PFSK-1 (cell line): ENCODE measurements around the gene SORBS1.

Experiments
- FOXP2 ChIP-seq: optimal IDR thresholded peaks from 2 replicates; pipeline ENCODE3; 2011; ENCODE audit warnings: borderline replicate concordance, control low read depth, inconsistent platforms; ENCODE audit not compliant: insufficient read depth; ENCODE audit errors: extremely low read length, extremely low read depth
- POLR2AphosphoS5 ChIP-seq: IDR thresholded peaks from 2 replicates; pipeline ENCODE4 v1.6.1; 2012; ENCODE audit warnings: low read depth, mild to moderate bottlenecking, control low read depth, low read length, moderate library complexity
- SIN3A ChIP-seq: IDR thresholded peaks from 2 replicates; pipeline ENCODE4 v1.6.1; 2012; ENCODE audit warnings: mild to moderate bottlenecking, low read length, moderate library complexity, borderline replicate concordance; ENCODE audit not compliant: insufficient read depth
- TAF1 ChIP-seq: IDR thresholded peaks from 2 replicates; pipeline ENCODE4 v1.6.1; 2012; ENCODE audit warnings: low read length, control low read depth, borderline replicate concordance; ENCODE audit not compliant: insufficient read depth
- TF ChIP-seq, protein P1 (sequence below), 2 experiments: IDR thresholded peaks; 2 replicates each; pipeline versions ENCODE4 v1.6.1 to v1.8.0; 2011 to 2012; ENCODE audit warnings: low read depth in 2 of 2, low read length in 2 of 2, control low read depth in 1 of 2, inconsistent platforms in 1 of 2, mild to moderate bottlenecking in 1 of 2, moderate library complexity in 1 of 2; ENCODE audit not compliant: insufficient read depth in 1 of 2

SORBS1 gene

DNA sequence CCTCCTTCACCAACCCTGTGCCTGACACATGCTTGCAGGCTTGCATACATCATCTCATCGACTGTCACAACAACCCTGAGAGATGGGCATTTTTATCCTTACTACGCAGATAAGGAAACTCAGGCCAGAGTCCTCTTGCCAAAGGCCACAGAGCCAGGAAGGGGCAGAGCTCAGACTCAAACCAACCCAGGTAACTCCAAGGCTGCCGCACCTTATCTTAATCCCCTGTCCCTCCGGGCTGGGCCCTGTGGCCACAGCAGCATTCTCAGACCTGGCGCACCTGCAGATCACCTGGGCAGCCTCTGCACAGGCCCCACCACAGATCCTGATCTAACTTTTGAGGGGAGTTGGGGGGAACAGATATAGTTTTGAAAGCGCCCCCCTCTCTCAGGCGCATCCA is 35.1 kb downstream of the SORBS1 start:
- TF ChIP-seq FOXP2 (no peak), TAF1 (no peak), SIN3A (no peak), POLR2AphosphoS5 (no peak)
- TF ChIP-seq, protein P1, sequence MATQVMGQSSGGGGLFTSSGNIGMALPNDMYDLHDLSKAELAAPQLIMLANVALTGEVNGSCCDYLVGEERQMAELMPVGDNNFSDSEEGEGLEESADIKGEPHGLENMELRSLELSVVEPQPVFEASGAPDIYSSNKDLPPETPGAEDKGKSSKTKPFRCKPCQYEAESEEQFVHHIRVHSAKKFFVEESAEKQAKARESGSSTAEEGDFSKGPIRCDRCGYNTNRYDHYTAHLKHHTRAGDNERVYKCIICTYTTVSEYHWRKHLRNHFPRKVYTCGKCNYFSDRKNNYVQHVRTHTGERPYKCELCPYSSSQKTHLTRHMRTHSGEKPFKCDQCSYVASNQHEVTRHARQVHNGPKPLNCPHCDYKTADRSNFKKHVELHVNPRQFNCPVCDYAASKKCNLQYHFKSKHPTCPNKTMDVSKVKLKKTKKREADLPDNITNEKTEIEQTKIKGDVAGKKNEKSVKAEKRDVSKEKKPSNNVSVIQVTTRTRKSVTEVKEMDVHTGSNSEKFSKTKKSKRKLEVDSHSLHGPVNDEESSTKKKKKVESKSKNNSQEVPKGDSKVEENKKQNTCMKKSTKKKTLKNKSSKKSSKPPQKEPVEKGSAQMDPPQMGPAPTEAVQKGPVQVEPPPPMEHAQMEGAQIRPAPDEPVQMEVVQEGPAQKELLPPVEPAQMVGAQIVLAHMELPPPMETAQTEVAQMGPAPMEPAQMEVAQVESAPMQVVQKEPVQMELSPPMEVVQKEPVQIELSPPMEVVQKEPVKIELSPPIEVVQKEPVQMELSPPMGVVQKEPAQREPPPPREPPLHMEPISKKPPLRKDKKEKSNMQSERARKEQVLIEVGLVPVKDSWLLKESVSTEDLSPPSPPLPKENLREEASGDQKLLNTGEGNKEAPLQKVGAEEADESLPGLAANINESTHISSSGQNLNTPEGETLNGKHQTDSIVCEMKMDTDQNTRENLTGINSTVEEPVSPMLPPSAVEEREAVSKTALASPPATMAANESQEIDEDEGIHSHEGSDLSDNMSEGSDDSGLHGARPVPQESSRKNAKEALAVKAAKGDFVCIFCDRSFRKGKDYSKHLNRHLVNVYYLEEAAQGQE (IDR thresholded peaks at IDR 0.05; ENCODE audit: insufficient read depth in 1 of 2, low read depth in 2 of 2, low read length in 2 of 2): no peak

DNA sequence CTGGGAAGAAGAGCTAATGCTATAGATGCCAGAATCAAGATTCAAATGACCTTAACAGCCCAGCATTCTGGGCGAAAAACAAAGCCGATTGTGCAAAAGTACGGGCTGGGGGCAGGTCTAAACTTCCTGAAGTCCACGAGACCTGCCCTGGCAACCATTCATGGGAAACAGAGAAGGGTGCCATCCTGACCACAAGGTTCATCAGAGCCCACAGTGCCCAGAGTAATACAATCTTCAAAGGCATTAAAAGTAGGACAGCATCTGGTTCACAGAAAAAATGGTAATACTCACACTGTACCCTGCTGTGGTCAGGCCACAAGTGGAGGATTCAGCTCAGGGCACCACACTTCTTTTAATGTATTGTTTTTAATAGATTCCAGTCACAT is 36.1 kb downstream of the SORBS1 start:
- TF ChIP-seq, protein P1 (IDR thresholded peaks at IDR 0.05; ENCODE audit: insufficient read depth in 1 of 2, low read depth in 2 of 2, low read length in 2 of 2): no peak
- no peak for TF ChIP-seq SIN3A
- no peak for TF ChIP-seq TAF1
- no peak for TF ChIP-seq POLR2AphosphoS5
- no peak for TF ChIP-seq FOXP2

DNA sequence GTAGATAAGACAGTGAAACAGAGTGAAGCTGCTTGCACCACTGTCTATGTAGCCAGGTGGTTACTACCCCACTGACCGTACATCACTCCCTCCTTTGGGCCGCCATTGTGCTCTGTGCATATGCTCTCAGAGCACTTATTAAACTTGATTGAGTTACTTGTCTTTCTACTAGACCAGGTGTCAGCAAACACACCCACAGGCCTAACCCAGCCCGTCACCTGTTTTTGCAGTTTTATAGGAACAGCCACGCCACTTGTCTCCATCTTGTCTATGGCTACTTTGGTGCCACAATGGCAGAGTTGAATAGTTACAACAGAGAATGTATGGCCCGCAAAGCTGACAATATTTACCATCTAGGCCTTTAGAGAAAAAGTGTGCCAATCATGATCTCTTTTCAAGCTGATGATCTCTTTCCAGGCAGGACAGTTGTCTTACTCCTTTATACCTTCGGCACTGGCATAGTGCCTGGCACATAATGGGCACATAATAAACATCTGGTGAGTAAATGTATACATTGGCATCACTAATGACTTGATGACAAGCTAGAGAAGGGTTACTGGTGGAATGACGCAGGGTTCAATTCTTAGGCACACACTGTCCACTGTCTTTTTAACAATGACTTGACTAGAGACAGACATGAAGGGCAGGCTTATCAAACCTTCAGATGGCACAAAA is 36.7 kb downstream of the SORBS1 start:
- TF ChIP-seq SIN3A (no peak), TAF1 (no peak), POLR2AphosphoS5 (no peak), FOXP2 (no peak)
- TF ChIP-seq, protein P1 (IDR thresholded peaks at IDR 0.05; ENCODE audit: insufficient read depth in 1 of 2, low read depth in 2 of 2, low read length in 2 of 2): no peak

DNA sequence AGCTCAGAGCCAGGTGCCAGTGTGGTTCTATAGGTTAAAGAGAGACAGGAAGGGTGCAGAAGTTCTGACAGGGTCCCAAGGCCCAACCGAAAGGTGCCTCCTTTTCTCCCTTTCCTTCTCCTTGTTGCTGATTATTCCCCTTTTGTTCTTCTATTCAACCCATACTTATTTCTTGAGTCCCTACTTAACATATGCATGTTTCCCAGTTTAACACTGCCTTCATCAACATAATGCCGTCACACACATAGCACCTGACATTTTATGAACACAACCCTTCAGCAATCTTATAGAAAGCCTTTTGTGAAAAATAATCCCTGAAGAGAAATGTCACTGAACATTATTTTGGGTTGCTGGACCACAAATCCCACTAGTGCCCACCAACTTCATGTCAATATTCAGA is 39.1 kb downstream of the SORBS1 start:
- TF ChIP-seq FOXP2 (no peak), POLR2AphosphoS5 (no peak), TAF1 (no peak), SIN3A (no peak)
- TF ChIP-seq, protein P1 (IDR thresholded peaks at IDR 0.05; ENCODE audit: insufficient read depth in 1 of 2, low read depth in 2 of 2, low read length in 2 of 2): no peak
